Psoas muscle (tissue), 8 donors: ENCODE data around the gene MROH7. TPM values are rescaled to one million over a fixed set of nuclear protein-coding genes. Genes with fewer than 3 reads are reported as not detected.

Source experiments
- ATAC-seq, 4 donors: fragments of 200-7000 bp; cut with Tn5 transposase; one replicate each; pipeline ENCODE4 v1.9.1; 2020; ENCODE audit warnings: moderate library complexity in 3 of 4, mild to moderate bottlenecking in 2 of 4
- DNase-seq, 2 donors: peaks; one replicate each; pipeline ENCODE4 v3.0.0-alpha.2; 2020
- H3K27ac ChIP-seq: fragments of 200-600 bp; one replicate; pipeline ENCODE4 v1.8.0; 2022
- H3K27me3 ChIP-seq, 3 donors: fragments of 200-600 bp in 1 of 3; one replicate each; pipeline versions ENCODE4 v1.6.1 to v1.8.0; 2013 to 2022; ENCODE audit warnings: low read length in 2 of 3, mild to moderate bottlenecking in 2 of 3, moderate library complexity in 1 of 3; ENCODE audit not compliant: insufficient read depth in 3 of 3
- H3K36me3 ChIP-seq, 2 donors: fragments of 200-600 bp in 1 of 2; one replicate each; pipeline versions ENCODE4 v1.6.1 to v1.8.0; 2013 to 2022; ENCODE audit warnings: low read depth in 1 of 2, mild to moderate bottlenecking in 1 of 2, moderate library complexity in 1 of 2; ENCODE audit not compliant: insufficient read depth in 1 of 2
- H3K4me1 ChIP-seq: fragments of 200-600 bp; one replicate; pipeline ENCODE4 v1.8.0; 2022
- H3K4me3 ChIP-seq: fragments of 200-600 bp; one replicate; pipeline ENCODE4 v1.8.0; 2022; ENCODE audit warnings: mild to moderate bottlenecking
- H3K9me3 ChIP-seq: fragments of 200-600 bp; one replicate; pipeline ENCODE4 v1.8.0; 2022
- WGBS, 3 donors: extraction: QIAGEN DNeasy Blood & Tissue Kit; methylation state at CpG; one replicate each; pipeline versions ENCODE4 v1.1.6 to v1.1.7; 2013; 5-methylcytosine and 5-hydroxymethylcytosine counted together
- intact Hi-C, 2 donors: fragments of 100-400 bp; cut with DNase I; formaldehyde crosslinking; loops; one replicate each; pipeline versions ENCODE4 v1.11.0 to v1.14.2; 2022
- polyA plus RNA-seq, 3 donors: library from polyadenylated mRNA; stranded (reverse); fragments of 200-250 nt; gene quantifications; one replicate each; pipeline ENCODE4 v1.2.3, GENCODE V29; 2013
- total RNA-seq, 4 donors: library from RNA; stranded (reverse); fragmentation: NEBNext Ultra II Directional in 2 of 4; extraction: Animal tissue kit (Norgen Biotek cat#: 25700) in 2 of 4; gene quantifications; one replicate each; pipeline versions ENCODE4 v1.2.1 to v1.2.4, GENCODE V29; 2021 to 2023
- TF ChIP-seq, protein P1 (sequence below): fragments of 200-600 bp; IDR thresholded peaks from one replicate; pipeline ENCODE4 v1.8.0; 2022; ENCODE audit warnings: antibody characterized with exemption
- donor health status: healthy with polysubstance abuse.
- donor health status: DM: no; HTN: no; CAD: no; lungs with moderate emphysema.
- donor health status: Bipolar disorder and iron deficiency.
- donor health status: healthy.
- donor health status: DM: yes; HTN: yes; CAD: no.
- donor health status: DM: no; HTN: no; CAD: no.
- donor health status: DM: no; HTN: no; CAD: no.
- donor health status: DM: yes; HTN: yes; CAD: no.

The MROH7 gene
- total and polyA plus RNA-seq, 7 donors = 0.05 to 7.0 (median 1.1) TPM

GRCh38 chr1:54679706-54680105, 38.1 kb downstream of the MROH7 start:
- intact Hi-C loops = no loop called here

GRCh38 chr1:54680387-54680786, 38.8 kb downstream of the MROH7 start:
- peaks cover 0 to 45% of the 10 kb centered on the region in 2 donors for H3K36me3 ChIP-seq

More at GRCh38 chr1:54679706-54680105, 38.1 kb downstream of the MROH7 start:
- H3K4me3 ChIP-seq = no peak overlapping the region
- 66 to 83% (median 76%) methylated on average over 5 to 7 of the region's 7 CpGs for WGBS, 3 donors
- H3K4me1 ChIP-seq = no peaks in the 10 kb centered on the region
- DNase-seq (no peak), ATAC-seq (no peak)
- TF ChIP-seq, protein P1, sequence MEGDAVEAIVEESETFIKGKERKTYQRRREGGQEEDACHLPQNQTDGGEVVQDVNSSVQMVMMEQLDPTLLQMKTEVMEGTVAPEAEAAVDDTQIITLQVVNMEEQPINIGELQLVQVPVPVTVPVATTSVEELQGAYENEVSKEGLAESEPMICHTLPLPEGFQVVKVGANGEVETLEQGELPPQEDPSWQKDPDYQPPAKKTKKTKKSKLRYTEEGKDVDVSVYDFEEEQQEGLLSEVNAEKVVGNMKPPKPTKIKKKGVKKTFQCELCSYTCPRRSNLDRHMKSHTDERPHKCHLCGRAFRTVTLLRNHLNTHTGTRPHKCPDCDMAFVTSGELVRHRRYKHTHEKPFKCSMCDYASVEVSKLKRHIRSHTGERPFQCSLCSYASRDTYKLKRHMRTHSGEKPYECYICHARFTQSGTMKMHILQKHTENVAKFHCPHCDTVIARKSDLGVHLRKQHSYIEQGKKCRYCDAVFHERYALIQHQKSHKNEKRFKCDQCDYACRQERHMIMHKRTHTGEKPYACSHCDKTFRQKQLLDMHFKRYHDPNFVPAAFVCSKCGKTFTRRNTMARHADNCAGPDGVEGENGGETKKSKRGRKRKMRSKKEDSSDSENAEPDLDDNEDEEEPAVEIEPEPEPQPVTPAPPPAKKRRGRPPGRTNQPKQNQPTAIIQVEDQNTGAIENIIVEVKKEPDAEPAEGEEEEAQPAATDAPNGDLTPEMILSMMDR = no peak
- no peak overlapping the region for H3K27ac ChIP-seq
- no peaks in the 10 kb centered on the region for H3K27me3 ChIP-seq
- H3K36me3 ChIP-seq = peaks cover 0 to 48% of the 10 kb centered on the region in 2 donors
- no peaks in the 10 kb centered on the region for H3K9me3 ChIP-seq

GRCh38 chr1:54681358-54681757, 39.8 kb downstream of the MROH7 start:
- Histone ChIP-seq H3K36me3 (peaks cover 0 to 45% of the 10 kb centered on the region in 2 donors), H3K27ac (no peak overlapping the region), H3K4me3 (no peak overlapping the region), H3K9me3 (no peaks in the 10 kb centered on the region), H3K4me1 (no peaks in the 10 kb centered on the region), H3K27me3 (no peaks in the 10 kb centered on the region)
- intact Hi-C loops = no loop called here
- no peak for ATAC-seq
- TF ChIP-seq, protein P1 = no peak
- no peak for DNase-seq

More at GRCh38 chr1:54680387-54680786, 38.8 kb downstream of the MROH7 start:
- intact Hi-C loops = no loop called here
- DNase-seq (no peak), ATAC-seq (no peak)
- WGBS, 3 donors = 79 to 83% (median 80%) methylated on average over 8 of the region's 8 CpGs
- TF ChIP-seq, protein P1 = no peak
- no peaks in the 10 kb centered on the region for H3K27me3 ChIP-seq
- no peak overlapping the region for H3K27ac ChIP-seq
- H3K4me1 ChIP-seq = no peaks in the 10 kb centered on the region
- no peak overlapping the region for H3K4me3 ChIP-seq
- no peaks in the 10 kb centered on the region for H3K9me3 ChIP-seq

DNA sequence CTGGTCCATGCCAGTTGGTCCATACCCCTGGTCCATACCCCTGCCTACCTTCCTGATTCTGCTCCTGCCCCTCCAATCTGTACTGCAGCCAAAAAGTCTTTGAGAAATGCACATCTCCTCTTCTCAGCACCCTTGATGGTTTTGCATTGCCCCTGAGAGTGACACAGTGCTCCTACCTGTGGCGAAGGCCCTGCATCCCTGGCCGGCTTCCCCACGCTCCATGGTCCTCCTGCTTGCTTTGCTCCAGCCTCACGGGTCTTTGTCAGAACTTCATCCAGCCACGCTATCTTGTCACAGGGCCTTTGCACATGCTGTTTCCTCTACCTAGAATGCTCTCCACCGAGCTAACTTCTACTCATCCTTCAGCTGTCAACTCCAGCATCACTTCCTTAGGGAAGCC, 41.9 kb downstream of the MROH7 start:
- intact Hi-C loops = no loop called here
- ATAC-seq (no peak), DNase-seq (no peak)
- no peaks in the 10 kb centered on the region for H3K9me3 ChIP-seq
- H3K4me1 ChIP-seq = no peaks in the 10 kb centered on the region
- TF ChIP-seq, protein P1 = no peak
- H3K36me3 ChIP-seq = peaks cover 0 to 38% of the 10 kb centered on the region in 2 donors
- H3K27ac ChIP-seq = no peak overlapping the region
- no peaks in the 10 kb centered on the region for H3K27me3 ChIP-seq
- no peak overlapping the region for H3K4me3 ChIP-seq
- 82 to 85% (median 84%) methylated on average over 6 of the region's 6 CpGs for WGBS, 3 donors

GRCh38 chr1:54685335-54685905, 43.8 kb downstream of the MROH7 start:
- ATAC-seq (peak in 1 of 4 donors; percentile 46), DNase-seq (peak in 1 of 2 donors; percentile 48)
- Histone ChIP-seq H3K4me1 (no peaks in the 10 kb centered on the region), H3K4me3 (no peak overlapping the region), H3K27me3 (no peaks in the 10 kb centered on the region), H3K9me3 (no peaks in the 10 kb centered on the region), H3K36me3 (peaks cover 0 to 26% of the 10 kb centered on the region in 2 donors), H3K27ac (no peak overlapping the region)
- TF ChIP-seq, protein P1 = no peak
- 85 to 94% (median 86%) methylated on average over 4 of the region's 4 CpGs for WGBS, 3 donors
- intact Hi-C loops = no loop called here
